PFSK-1 (cell line): ENCODE results near the gene FEM1A.

Source experiments
- FOXP2 ChIP-seq: optimal IDR thresholded peaks from 2 replicates; pipeline ENCODE3; 2011; ENCODE audit warnings: borderline replicate concordance, control low read depth, inconsistent platforms; ENCODE audit not compliant: insufficient read depth; ENCODE audit errors: extremely low read length, extremely low read depth
- POLR2AphosphoS5 ChIP-seq: IDR thresholded peaks from 2 replicates; pipeline ENCODE4 v1.6.1; 2012; ENCODE audit warnings: low read depth, mild to moderate bottlenecking, control low read depth, low read length, moderate library complexity
- REST ChIP-seq, 2 experiments: IDR thresholded peaks; 2 replicates each; pipeline versions ENCODE4 v1.6.1 to v1.8.0; 2011 to 2012; ENCODE audit warnings: low read depth in 2 of 2, low read length in 2 of 2, control low read depth in 1 of 2, inconsistent platforms in 1 of 2, mild to moderate bottlenecking in 1 of 2, moderate library complexity in 1 of 2; ENCODE audit not compliant: insufficient read depth in 1 of 2
- SIN3A ChIP-seq: IDR thresholded peaks from 2 replicates; pipeline ENCODE4 v1.6.1; 2012; ENCODE audit warnings: mild to moderate bottlenecking, low read length, moderate library complexity, borderline replicate concordance; ENCODE audit not compliant: insufficient read depth
- TAF1 ChIP-seq: IDR thresholded peaks from 2 replicates; pipeline ENCODE4 v1.6.1; 2012; ENCODE audit warnings: low read length, control low read depth, borderline replicate concordance; ENCODE audit not compliant: insufficient read depth

Gene FEM1A

GRCh38 chr19:4832776-4833175 is 41.2 kb downstream of the FEM1A start:
- TF ChIP-seq FOXP2, result no peak
- no peak for TF ChIP-seq SIN3A
- no peak for TF ChIP-seq TAF1
- no peak for TF ChIP-seq REST (IDR thresholded peaks at IDR 0.05; ENCODE audit: insufficient read depth in 1 of 2, low read depth in 2 of 2, low read length in 2 of 2)
- no peak for TF ChIP-seq POLR2AphosphoS5

GRCh38 chr19:4839192-4839591 is 47.7 kb downstream of the FEM1A start:
- TF ChIP-seq REST (IDR thresholded peaks at IDR 0.05; ENCODE audit: insufficient read depth in 1 of 2, low read depth in 2 of 2, low read length in 2 of 2), result no peak

- TF ChIP-seq SIN3A (no peak), FOXP2 (no peak), POLR2AphosphoS5 (no peak), REST (IDR thresholded peaks at IDR 0.05; ENCODE audit: insufficient read depth in 1 of 2, low read depth in 2 of 2, low read length in 2 of 2) (no peak), TAF1 (no peak)
Measured at GRCh38 chr19:4843647-4843965, 52.1 kb downstream of the FEM1A start.

GRCh38 chr19:4844348-4845179 is 53.0 kb downstream of the FEM1A start:
- TF ChIP-seq TAF1 (no peak), SIN3A (no peak), POLR2AphosphoS5 (no peak), REST (IDR thresholded peaks at IDR 0.05; ENCODE audit: insufficient read depth in 1 of 2, low read depth in 2 of 2, low read length in 2 of 2) (no peak), FOXP2 (no peak)

GRCh38 chr19:4847190-4847973 is 55.8 kb downstream of the FEM1A start:
- TF ChIP-seq TAF1 (no peak), SIN3A (no peak), POLR2AphosphoS5 (no peak), FOXP2 (no peak), REST (IDR thresholded peaks at IDR 0.05; ENCODE audit: insufficient read depth in 1 of 2, low read depth in 2 of 2, low read length in 2 of 2) (no peak)
